Thoracic aorta (tissue), 2 donors: ENCODE results near the gene ACACA. TPM values are rescaled to one million over a fixed set of nuclear protein-coding genes. Genes with fewer than 3 reads are reported as not detected.
"Not testable (repeated sequence)": the region's sequence is repeated elsewhere in the genome, so short reads cannot be mapped to it uniquely, and the experiment has no call there.

ENCODE experiments used
- ATAC-seq: fragments of 150-250 bp; one replicate; pipeline ENCODE4 v1.8.0; 2017; ENCODE audit warnings: low read depth; ENCODE audit not compliant: insufficient number of reproducible peaks, low FRiP score
- DNase-seq: peaks from one replicate; pipeline ENCODE4 v3.0.0-alpha.2; 2020; ENCODE audit warnings: low spot score
- H3K27ac ChIP-seq, 2 donors: fragments of 200-600 bp; sonication (generic); 1 replicate in 1 of 2; 2 replicates in 1 of 2; pipeline ENCODE4 v1.5.1; 2016; ENCODE audit warnings: mild to moderate bottlenecking in 2 of 2, moderate library complexity in 2 of 2
- H3K27me3 ChIP-seq: fragments of 200-600 bp; sonication (generic); replicated peaks from 2 replicates; pipeline ENCODE4 v1.6.0; 2016; ENCODE audit warnings: mild to moderate bottlenecking; ENCODE audit not compliant: insufficient read depth
- H3K36me3 ChIP-seq: fragments of 200-600 bp; sonication (generic); one replicate; pipeline ENCODE4 v1.5.1; 2016
- H3K4me1 ChIP-seq, 2 donors: fragments of 200-600 bp; sonication (generic); 1 replicate in 1 of 2; 2 replicates in 1 of 2; pipeline versions ENCODE4 v1.5.1 to v1.6.0; 2016; ENCODE audit warnings: low read depth in 2 of 2, mild to moderate bottlenecking in 1 of 2; ENCODE audit not compliant: control insufficient read depth in 1 of 2
- H3K4me3 ChIP-seq: fragments of 200-600 bp; sonication (generic); 2 replicates; pipeline ENCODE4 v1.5.1; 2016; ENCODE audit warnings: mild to moderate bottlenecking
- H3K9me3 ChIP-seq: fragments of 200-600 bp; sonication (generic); 2 replicates; pipeline ENCODE4 v1.5.1; 2016
- total RNA-seq, 2 donors: library from RNA; depleted of rRNA; stranded (reverse); fragments of >200 nt; gene quantifications; one replicate each; pipeline versions ENCODE4 v1.1.0 to v1.2.3, GENCODE V29; 2016
- TF ChIP-seq, protein P1 (sequence below): fragments of 200-600 bp; sonication (generic); IDR thresholded peaks from one replicate; pipeline ENCODE4 v1.5.1; 2019; ENCODE audit warnings: antibody characterized with exemption

The ACACA gene
- total RNA-seq, 2 donors from 2014 or later: 20.7 to 34.0 TPM

DNA sequence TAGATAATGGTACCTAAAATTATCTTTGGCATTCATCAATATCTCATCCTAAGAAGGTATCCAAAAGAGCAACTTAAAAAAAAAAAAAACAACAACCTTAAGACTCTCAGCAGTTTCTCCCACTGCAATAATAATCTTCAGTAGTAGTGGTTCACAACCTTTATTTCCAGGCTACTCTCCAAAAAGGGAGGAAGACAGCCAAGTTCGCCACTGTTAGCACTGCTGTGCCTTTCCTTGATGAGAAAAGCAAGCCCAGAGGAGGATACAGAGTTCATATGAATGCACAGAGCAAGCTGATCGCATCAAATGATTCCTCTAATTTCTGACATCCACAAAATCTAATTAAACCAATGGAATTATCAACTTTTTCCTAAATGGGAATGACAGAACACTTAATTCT lies 258.5 kb downstream of the ACACA start:
- H3K36me3 ChIP-seq: peaks cover 2% of the 10 kb centered on the region

DNA sequence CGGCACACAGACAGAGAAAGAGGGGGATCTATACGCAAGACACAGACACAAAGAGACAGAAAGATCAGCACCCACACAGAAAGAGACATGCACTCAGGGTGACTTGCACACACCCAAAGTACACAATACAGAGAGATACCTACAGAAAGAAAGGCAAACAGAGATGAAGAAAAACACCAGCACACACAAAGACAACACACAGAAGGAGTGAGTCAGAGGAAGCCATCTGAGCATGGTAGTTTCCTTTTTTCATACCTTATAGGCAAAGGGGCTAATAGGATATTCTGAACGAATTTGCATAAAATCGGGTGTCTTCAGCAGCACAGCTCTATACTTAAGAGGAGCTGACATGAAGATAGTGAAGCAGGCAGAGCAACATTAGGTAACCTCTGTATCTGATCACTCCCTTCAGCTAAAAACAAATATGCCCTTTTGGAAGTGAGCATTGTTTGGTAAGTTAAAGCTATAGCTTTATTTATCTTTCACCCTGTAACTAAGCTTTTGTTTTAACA lies 259.3 kb downstream of the ACACA start:
- H3K27ac ChIP-seq: no peak overlapping the region

More for the DNA sequence above, 258.5 kb downstream of the ACACA start:
- Histone ChIP-seq H3K27me3 (no peaks in the 10 kb centered on the region), H3K27ac (no peak overlapping the region), H3K4me1 (no peaks in the 10 kb centered on the region), H3K9me3 (no peaks in the 10 kb centered on the region), H3K4me3 (no peak overlapping the region)
- TF ChIP-seq, protein P1, sequence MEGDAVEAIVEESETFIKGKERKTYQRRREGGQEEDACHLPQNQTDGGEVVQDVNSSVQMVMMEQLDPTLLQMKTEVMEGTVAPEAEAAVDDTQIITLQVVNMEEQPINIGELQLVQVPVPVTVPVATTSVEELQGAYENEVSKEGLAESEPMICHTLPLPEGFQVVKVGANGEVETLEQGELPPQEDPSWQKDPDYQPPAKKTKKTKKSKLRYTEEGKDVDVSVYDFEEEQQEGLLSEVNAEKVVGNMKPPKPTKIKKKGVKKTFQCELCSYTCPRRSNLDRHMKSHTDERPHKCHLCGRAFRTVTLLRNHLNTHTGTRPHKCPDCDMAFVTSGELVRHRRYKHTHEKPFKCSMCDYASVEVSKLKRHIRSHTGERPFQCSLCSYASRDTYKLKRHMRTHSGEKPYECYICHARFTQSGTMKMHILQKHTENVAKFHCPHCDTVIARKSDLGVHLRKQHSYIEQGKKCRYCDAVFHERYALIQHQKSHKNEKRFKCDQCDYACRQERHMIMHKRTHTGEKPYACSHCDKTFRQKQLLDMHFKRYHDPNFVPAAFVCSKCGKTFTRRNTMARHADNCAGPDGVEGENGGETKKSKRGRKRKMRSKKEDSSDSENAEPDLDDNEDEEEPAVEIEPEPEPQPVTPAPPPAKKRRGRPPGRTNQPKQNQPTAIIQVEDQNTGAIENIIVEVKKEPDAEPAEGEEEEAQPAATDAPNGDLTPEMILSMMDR: no peak
- DNase-seq (no peak), ATAC-seq (no peak)

DNA sequence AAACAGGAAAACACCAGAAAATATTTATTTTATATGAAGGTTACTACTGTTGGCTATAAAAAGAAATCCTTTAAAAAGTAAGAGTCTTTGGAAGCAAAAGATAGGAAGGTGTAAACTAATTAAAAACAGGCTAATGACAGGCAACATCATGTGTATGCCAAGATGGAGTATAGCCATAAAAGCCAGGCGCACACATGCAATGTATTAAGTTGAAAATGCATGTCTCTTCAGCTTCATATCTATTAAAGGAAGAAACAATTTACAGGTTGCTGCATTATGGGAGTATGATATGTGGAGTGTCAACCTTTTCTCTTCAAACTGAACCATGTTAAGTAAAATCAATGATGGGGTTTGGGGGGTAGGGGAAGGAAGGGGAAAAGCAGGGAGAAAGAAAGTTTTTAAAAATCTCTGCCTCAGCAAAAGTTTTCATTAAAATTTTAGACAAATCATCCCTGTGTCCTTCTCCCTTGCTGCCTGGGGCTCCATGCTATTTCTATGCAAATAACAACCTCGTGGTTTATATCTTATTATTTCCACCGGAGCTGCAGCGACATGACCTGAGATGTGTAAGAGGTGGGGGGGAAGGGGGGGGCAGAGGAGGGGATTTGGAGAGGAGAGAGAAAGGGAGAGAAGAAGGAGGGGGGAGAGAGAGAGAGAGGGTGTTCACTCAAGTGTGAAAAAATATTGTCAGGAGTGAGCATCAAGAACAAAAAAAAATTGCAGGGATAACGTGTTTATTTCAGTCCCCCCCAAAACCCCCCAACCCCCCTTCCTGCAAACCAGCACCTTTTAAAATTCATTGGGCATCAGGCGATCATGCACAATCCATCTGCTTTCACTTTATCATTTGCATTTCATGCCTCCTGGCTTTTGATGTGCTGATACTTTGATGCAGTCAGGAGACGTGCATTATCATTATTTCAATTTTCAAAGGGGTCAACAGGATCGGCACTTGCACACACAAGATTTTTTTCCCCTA lies 260.3 kb downstream of the ACACA start:
- TF ChIP-seq, protein P1: no peak

More for the DNA sequence above, 259.3 kb downstream of the ACACA start:
- H3K4me3 ChIP-seq: no peak overlapping the region
- ATAC-seq: no peak
- H3K36me3 ChIP-seq: no peaks in the 10 kb centered on the region
- H3K27me3 ChIP-seq: no peaks in the 10 kb centered on the region
- H3K4me1 ChIP-seq: no peaks in the 10 kb centered on the region
- DNase-seq: no peak
- TF ChIP-seq, protein P1: no peak
- no peaks in the 10 kb centered on the region for H3K9me3 ChIP-seq

DNA sequence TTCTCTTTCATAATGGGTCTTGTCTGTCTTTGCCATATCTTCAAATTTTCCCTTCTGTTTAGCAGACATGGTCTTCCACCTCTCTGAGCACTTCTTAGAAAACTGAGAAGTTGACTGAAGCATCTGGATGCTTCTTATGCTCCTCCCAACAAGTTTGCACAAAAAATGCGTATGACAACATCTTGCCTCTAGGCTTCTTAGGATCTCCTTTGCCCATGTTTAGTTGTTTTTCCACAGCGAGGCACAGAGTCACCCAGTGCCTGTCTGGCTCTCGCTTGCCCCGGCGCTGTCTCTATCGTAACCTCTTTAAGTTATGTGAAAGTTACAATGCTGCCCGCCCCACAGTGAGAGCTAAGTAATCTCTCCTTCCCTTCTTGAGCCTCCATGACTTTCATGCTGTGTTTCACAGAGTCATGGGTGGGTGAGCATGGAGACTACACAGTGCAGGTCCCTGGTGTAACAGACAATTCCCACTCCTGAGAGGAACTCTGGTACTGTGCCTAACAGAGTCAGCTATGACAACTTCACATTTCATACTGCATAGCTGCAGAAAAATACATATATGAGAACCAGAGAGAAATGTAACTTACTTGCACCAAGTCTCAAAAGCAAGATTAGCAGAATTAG lies 262.4 kb downstream of the ACACA start:
- Histone ChIP-seq H3K27me3 (no peaks in the 10 kb centered on the region), H3K4me3 (no peak overlapping the region), H3K9me3 (no peaks in the 10 kb centered on the region), H3K4me1 (no peaks in the 10 kb centered on the region), H3K36me3 (no peaks in the 10 kb centered on the region), H3K27ac (no peak overlapping the region)
- DNase-seq (no peak), ATAC-seq (no peak)
- TF ChIP-seq, protein P1: no peak

More for the DNA sequence above, 260.3 kb downstream of the ACACA start:
- no peak for ATAC-seq
- no peak overlapping the region for H3K27ac ChIP-seq
- H3K9me3 ChIP-seq: no peaks in the 10 kb centered on the region
- H3K4me1 ChIP-seq: no peaks in the 10 kb centered on the region
- no peak for DNase-seq
- H3K27me3 ChIP-seq: no peaks in the 10 kb centered on the region
- H3K36me3 ChIP-seq: no peaks in the 10 kb centered on the region
- H3K4me3 ChIP-seq: no peak overlapping the region

DNA sequence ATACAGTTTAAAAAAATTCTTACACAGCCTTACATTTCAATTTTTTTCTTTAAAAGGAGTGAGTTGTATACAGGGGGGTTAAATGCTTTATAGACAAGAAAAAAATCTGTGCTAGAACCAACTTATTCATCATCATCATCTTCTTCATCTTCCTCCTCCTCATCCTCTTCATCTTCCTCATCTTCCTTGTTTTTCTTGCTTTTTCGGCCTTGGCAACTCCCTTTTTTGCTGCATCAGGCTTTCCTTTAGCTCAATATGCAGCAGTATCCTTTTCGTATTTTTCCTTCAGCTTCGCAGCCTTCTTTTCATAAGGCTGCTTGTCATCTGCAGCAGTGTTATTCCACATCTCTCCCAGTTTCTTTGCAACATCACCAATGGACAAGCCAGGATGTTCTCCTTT lies 263.1 kb downstream of the ACACA start:
- not testable (repeated sequence) for ATAC-seq, H3K4me3 ChIP-seq, H3K36me3 ChIP-seq, DNase-seq, H3K9me3 ChIP-seq, H3K4me1 ChIP-seq, H3K27ac ChIP-seq, H3K27me3 ChIP-seq
